Activated naive CD8-positive, alpha-beta T cell treated with anti-CD3 and anti-CD28 coated beads for 36 hours (primary cell): ENCODE measurements around the gene MDH2. TPM values are rescaled to one million over a fixed set of nuclear protein-coding genes. Genes with fewer than 3 reads are reported as not detected.
"Not testable (repeated sequence)": the region's sequence is repeated elsewhere in the genome, so short reads cannot be mapped to it uniquely, and the experiment has no call there.

ENCODE experiments used
- DNase-seq: peaks from one replicate; pipeline ENCODE4 v3.0.0; 2021
- H3K27ac Mint-ChIP-seq: one replicate; pipeline ENCODE4 v1.8.0; 2022; ENCODE audit warnings: mild to moderate bottlenecking, moderate library complexity, mixed read lengths
- H3K27me3 Mint-ChIP-seq: one replicate; pipeline ENCODE4 v1.8.0; 2022; ENCODE audit warnings: mild to moderate bottlenecking, mixed read lengths
- H3K36me3 Mint-ChIP-seq: one replicate; pipeline ENCODE4 v1.8.0; 2021; ENCODE audit warnings: mild to moderate bottlenecking, mixed read lengths
- H3K4me1 Mint-ChIP-seq: one replicate; pipeline ENCODE4 v1.8.0; 2021; ENCODE audit warnings: mixed read lengths
- H3K4me3 Mint-ChIP-seq: one replicate; pipeline ENCODE4 v1.8.0; 2022; ENCODE audit warnings: mild to moderate bottlenecking, moderate library complexity, mixed read lengths
- H3K9me3 Mint-ChIP-seq: one replicate; pipeline ENCODE4 v1.8.0; 2022; ENCODE audit warnings: mixed read lengths
- total RNA-seq, 2 experiments: library from RNA; stranded (reverse); gene quantifications; one replicate each; pipeline ENCODE4 v1.2.3, GENCODE V29; 2021

Gene MDH2
- total RNA-seq, 2 experiments from 2014 or later = 304 to 310 TPM

GRCh38 chr7:76023002-76023401 lies 24.9 kb upstream of the MDH2 start:
- Mint-ChIP-seq H3K4me1 (peaks cover 14% of the 10 kb centered on the region), H3K36me3 (peaks cover 29% of the 10 kb centered on the region), H3K27ac (no peak overlapping the region), H3K9me3 (no peaks in the 10 kb centered on the region), H3K4me3 (no peak overlapping the region), H3K27me3 (no peaks in the 10 kb centered on the region)
- DNase-seq = no peak

GRCh38 chr7:76029682-76030081 lies 18.2 kb upstream of the MDH2 start:
- not testable (repeated sequence) for H3K4me1 Mint-ChIP-seq, H3K4me3 Mint-ChIP-seq, H3K36me3 Mint-ChIP-seq, H3K9me3 Mint-ChIP-seq, H3K27ac Mint-ChIP-seq, DNase-seq, H3K27me3 Mint-ChIP-seq

- no peak for DNase-seq
- no peak overlapping the region for H3K27ac Mint-ChIP-seq
- no peaks in the 10 kb centered on the region for H3K27me3 Mint-ChIP-seq
- H3K4me1 Mint-ChIP-seq = peaks cover 4% of the 10 kb centered on the region
- H3K9me3 Mint-ChIP-seq = no peaks in the 10 kb centered on the region
- H3K4me3 Mint-ChIP-seq = no peak overlapping the region
- no peaks in the 10 kb centered on the region for H3K36me3 Mint-ChIP-seq
Observed at GRCh38 chr7:76031964-76032363, 15.9 kb upstream of the MDH2 start.

- peaks cover 4% of the 10 kb centered on the region for H3K4me1 Mint-ChIP-seq
- H3K9me3 Mint-ChIP-seq = no peaks in the 10 kb centered on the region
- H3K27ac Mint-ChIP-seq = no peak overlapping the region
- H3K4me3 Mint-ChIP-seq = no peak overlapping the region
- DNase-seq = no peak
- no peaks in the 10 kb centered on the region for H3K36me3 Mint-ChIP-seq
- no peaks in the 10 kb centered on the region for H3K27me3 Mint-ChIP-seq
Observed at GRCh38 chr7:76037310-76037709, 10.6 kb upstream of the MDH2 start.

GRCh38 chr7:76040126-76040525 lies 7.8 kb upstream of the MDH2 start:
- no peaks in the 10 kb centered on the region for H3K36me3 Mint-ChIP-seq
- no peaks in the 10 kb centered on the region for H3K27me3 Mint-ChIP-seq
- no peak overlapping the region for H3K27ac Mint-ChIP-seq
- H3K4me3 Mint-ChIP-seq = no peak overlapping the region
- no peaks in the 10 kb centered on the region for H3K9me3 Mint-ChIP-seq
- no peak for DNase-seq
- peaks cover 4% of the 10 kb centered on the region for H3K4me1 Mint-ChIP-seq

- no peak for DNase-seq
- Mint-ChIP-seq H3K36me3 (peaks cover 16% of the 10 kb centered on the region), H3K4me1 (peaks cover 18% of the 10 kb centered on the region), H3K9me3 (no peaks in the 10 kb centered on the region), H3K27me3 (no peaks in the 10 kb centered on the region), H3K27ac (no peak overlapping the region), H3K4me3 (no peak overlapping the region)
Observed at GRCh38 chr7:76044375-76044865, 3.5 kb upstream of the MDH2 start.

- no peaks in the 10 kb centered on the region for H3K9me3 Mint-ChIP-seq
Observed at GRCh38 chr7:76047305-76047810, 548 bp upstream of the MDH2 start.

GRCh38 chr7:76048668-76048988 lies 722 bp downstream of the MDH2 start:
- Mint-ChIP-seq H3K27ac (peak overlapping the region; percentile 97), H3K27me3 (no peaks in the 10 kb centered on the region), H3K4me1 (peaks cover 37% of the 10 kb centered on the region), H3K9me3 (no peaks in the 10 kb centered on the region), H3K4me3 (peak overlapping the region; percentile 99), H3K36me3 (peaks cover 40% of the 10 kb centered on the region)
- peak; percentile 34 for DNase-seq

More at GRCh38 chr7:76047305-76047810, 548 bp upstream of the MDH2 start:
- peak overlapping the region; percentile 97 for H3K27ac Mint-ChIP-seq
- H3K4me3 Mint-ChIP-seq = peak overlapping the region; percentile 99
- no peak for DNase-seq
- H3K4me1 Mint-ChIP-seq = peaks cover 35% of the 10 kb centered on the region
- no peaks in the 10 kb centered on the region for H3K27me3 Mint-ChIP-seq
- H3K36me3 Mint-ChIP-seq = peaks cover 36% of the 10 kb centered on the region

GRCh38 chr7:76049295-76049694 lies 1.4 kb downstream of the MDH2 start:
- peak overlapping the region; percentile 99 for H3K4me3 Mint-ChIP-seq
- H3K27me3 Mint-ChIP-seq = no peaks in the 10 kb centered on the region
- no peaks in the 10 kb centered on the region for H3K9me3 Mint-ChIP-seq
- DNase-seq = no peak
- H3K27ac Mint-ChIP-seq = peak overlapping the region; percentile 97
- H3K4me1 Mint-ChIP-seq = peaks cover 37% of the 10 kb centered on the region
- H3K36me3 Mint-ChIP-seq = peaks cover 40% of the 10 kb centered on the region

GRCh38 chr7:76050545-76050944 lies 2.6 kb downstream of the MDH2 start:
- H3K4me1 Mint-ChIP-seq = peaks cover 35% of the 10 kb centered on the region
- peaks cover 38% of the 10 kb centered on the region for H3K36me3 Mint-ChIP-seq

GRCh38 chr7:76051840-76052239 lies 3.9 kb downstream of the MDH2 start:
- Mint-ChIP-seq H3K9me3 (no peaks in the 10 kb centered on the region), H3K27me3 (no peaks in the 10 kb centered on the region), H3K4me3 (no peak overlapping the region), H3K36me3 (peaks cover 36% of the 10 kb centered on the region), H3K27ac (peak overlapping the region; percentile 22), H3K4me1 (peaks cover 26% of the 10 kb centered on the region)
- no peak for DNase-seq

More at GRCh38 chr7:76050545-76050944, 2.6 kb downstream of the MDH2 start:
- peak overlapping the region; percentile 47 for H3K27ac Mint-ChIP-seq
- H3K9me3 Mint-ChIP-seq = no peaks in the 10 kb centered on the region
- DNase-seq = no peak
- peak overlapping the region; percentile 44 for H3K4me3 Mint-ChIP-seq
- H3K27me3 Mint-ChIP-seq = no peaks in the 10 kb centered on the region

- DNase-seq, H3K4me3 Mint-ChIP-seq, H3K27me3 Mint-ChIP-seq, H3K9me3 Mint-ChIP-seq: not testable (repeated sequence)
- peaks cover 39% of the 10 kb centered on the region for H3K36me3 Mint-ChIP-seq
- peaks cover 28% of the 10 kb centered on the region for H3K4me1 Mint-ChIP-seq
- H3K27ac Mint-ChIP-seq = peak overlapping the region; percentile 48
Observed at GRCh38 chr7:76052681-76053080, 4.8 kb downstream of the MDH2 start.

GRCh38 chr7:76053461-76053860 lies 5.6 kb downstream of the MDH2 start:
- H3K4me1 Mint-ChIP-seq = peaks cover 28% of the 10 kb centered on the region
- H3K27ac Mint-ChIP-seq = no peak overlapping the region
- H3K27me3 Mint-ChIP-seq = no peaks in the 10 kb centered on the region
- no peak for DNase-seq
- no peak overlapping the region for H3K4me3 Mint-ChIP-seq
- no peaks in the 10 kb centered on the region for H3K9me3 Mint-ChIP-seq
- H3K36me3 Mint-ChIP-seq = peaks cover 36% of the 10 kb centered on the region

- Mint-ChIP-seq H3K4me3 (no peak overlapping the region), H3K36me3 (peaks cover 27% of the 10 kb centered on the region), H3K27me3 (no peaks in the 10 kb centered on the region), H3K9me3 (no peaks in the 10 kb centered on the region), H3K4me1 (peaks cover 23% of the 10 kb centered on the region), H3K27ac (peak overlapping the region; percentile 20)
- DNase-seq = no peak
Observed at GRCh38 chr7:76054123-76055120, 6.5 kb downstream of the MDH2 start.

GRCh38 chr7:76056241-76056640 lies 8.3 kb downstream of the MDH2 start:
- H3K4me3 Mint-ChIP-seq = no peak overlapping the region
- no peak for DNase-seq
- no peaks in the 10 kb centered on the region for H3K9me3 Mint-ChIP-seq
- peaks cover 14% of the 10 kb centered on the region for H3K36me3 Mint-ChIP-seq
- no peak overlapping the region for H3K27ac Mint-ChIP-seq
- peaks cover 12% of the 10 kb centered on the region for H3K4me1 Mint-ChIP-seq
- no peaks in the 10 kb centered on the region for H3K27me3 Mint-ChIP-seq
